ENCODE results near the gene SEC61B.

DNA sequence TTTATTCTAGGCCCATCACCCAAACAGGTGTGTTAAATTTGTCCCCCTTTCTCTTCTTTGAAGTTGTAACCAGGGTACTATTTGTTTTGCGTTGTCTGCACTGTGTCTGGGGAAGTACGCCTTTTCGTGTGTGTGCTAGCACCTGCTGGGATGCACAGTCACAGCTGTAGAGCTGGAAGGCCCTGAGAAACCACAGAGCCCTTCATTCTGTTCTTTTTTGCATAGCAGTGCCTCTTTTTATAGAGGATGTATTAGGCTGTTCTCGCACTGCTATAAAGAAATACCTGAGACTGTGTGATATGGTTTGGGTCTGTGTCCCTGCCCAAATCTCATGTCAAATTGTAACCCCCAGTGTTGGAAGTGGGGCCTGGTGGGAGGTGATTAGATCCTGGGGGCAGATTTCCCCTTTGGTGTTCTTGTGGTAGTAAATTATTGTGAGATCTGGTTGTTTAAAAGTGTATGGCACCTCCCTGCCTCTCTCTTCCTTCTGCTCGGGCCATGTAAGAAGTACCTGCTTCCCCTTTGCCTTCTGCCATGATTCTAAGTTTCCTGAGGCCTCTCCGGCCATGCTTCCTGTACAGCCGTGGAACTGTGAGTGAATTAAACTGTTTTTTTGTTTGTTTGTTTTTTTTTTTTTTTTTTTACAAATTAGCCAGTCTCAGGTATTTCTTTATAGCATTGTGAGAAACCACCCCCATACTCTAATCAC is 14.0 kb downstream of the SEC61B start:
- TF ChIP-seq, protein P1, sequence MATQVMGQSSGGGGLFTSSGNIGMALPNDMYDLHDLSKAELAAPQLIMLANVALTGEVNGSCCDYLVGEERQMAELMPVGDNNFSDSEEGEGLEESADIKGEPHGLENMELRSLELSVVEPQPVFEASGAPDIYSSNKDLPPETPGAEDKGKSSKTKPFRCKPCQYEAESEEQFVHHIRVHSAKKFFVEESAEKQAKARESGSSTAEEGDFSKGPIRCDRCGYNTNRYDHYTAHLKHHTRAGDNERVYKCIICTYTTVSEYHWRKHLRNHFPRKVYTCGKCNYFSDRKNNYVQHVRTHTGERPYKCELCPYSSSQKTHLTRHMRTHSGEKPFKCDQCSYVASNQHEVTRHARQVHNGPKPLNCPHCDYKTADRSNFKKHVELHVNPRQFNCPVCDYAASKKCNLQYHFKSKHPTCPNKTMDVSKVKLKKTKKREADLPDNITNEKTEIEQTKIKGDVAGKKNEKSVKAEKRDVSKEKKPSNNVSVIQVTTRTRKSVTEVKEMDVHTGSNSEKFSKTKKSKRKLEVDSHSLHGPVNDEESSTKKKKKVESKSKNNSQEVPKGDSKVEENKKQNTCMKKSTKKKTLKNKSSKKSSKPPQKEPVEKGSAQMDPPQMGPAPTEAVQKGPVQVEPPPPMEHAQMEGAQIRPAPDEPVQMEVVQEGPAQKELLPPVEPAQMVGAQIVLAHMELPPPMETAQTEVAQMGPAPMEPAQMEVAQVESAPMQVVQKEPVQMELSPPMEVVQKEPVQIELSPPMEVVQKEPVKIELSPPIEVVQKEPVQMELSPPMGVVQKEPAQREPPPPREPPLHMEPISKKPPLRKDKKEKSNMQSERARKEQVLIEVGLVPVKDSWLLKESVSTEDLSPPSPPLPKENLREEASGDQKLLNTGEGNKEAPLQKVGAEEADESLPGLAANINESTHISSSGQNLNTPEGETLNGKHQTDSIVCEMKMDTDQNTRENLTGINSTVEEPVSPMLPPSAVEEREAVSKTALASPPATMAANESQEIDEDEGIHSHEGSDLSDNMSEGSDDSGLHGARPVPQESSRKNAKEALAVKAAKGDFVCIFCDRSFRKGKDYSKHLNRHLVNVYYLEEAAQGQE (IDR thresholded peaks at IDR 0.05; ENCODE audit: insufficient read depth in 1 of 2, low read depth in 2 of 2, low read length in 2 of 2): no peak
- no peak for TF ChIP-seq TAF1 (IDR thresholded peaks at IDR 0.05; ENCODE audit: borderline replicate concordance, insufficient read depth, low read length)
